GM19463 (cell line): ENCODE results near the gene DNER.
"Not testable (repeated sequence)": the region's sequence is repeated elsewhere in the genome, so short reads cannot be mapped to it uniquely, and the experiment has no call there.

Experiments
- ATAC-seq: cut with Tn5 transposase; IDR thresholded peaks from one replicate; pipeline ENCODE4 v1.9.1; 2021; ENCODE audit warnings: mild to moderate bottlenecking, moderate library complexity; ENCODE audit not compliant: unreplicated experiment

DNER gene

DNA sequence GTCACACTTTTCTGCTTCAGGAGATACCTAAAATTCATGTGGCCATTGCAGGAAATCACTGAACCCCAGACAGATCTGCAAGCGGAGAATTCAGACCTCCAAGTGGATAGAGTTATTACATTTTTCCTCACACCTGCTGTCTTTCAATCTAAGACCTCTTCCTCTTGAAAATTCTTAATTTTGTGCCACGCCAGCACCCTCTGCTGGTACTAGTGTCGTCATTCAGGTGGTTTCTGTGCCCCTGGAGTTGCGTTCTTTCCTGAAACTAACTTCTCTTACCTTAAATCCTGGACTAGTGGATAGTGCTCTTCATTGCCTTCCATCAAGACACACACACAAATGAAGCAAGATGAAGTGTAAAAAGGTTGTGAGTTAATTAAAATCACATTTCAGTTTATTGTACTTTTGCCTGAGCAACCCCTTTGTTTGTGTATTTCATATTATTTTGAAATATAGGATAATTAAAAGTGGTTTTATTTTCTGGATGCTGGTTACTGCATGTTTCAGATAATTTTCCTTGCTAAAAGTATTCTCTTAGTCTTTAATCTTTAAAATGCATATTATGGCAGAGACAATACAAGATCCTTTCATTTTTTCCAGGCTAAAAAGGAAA lies 1.6 kb upstream of the DNER start:
- no peak for ATAC-seq

DNA sequence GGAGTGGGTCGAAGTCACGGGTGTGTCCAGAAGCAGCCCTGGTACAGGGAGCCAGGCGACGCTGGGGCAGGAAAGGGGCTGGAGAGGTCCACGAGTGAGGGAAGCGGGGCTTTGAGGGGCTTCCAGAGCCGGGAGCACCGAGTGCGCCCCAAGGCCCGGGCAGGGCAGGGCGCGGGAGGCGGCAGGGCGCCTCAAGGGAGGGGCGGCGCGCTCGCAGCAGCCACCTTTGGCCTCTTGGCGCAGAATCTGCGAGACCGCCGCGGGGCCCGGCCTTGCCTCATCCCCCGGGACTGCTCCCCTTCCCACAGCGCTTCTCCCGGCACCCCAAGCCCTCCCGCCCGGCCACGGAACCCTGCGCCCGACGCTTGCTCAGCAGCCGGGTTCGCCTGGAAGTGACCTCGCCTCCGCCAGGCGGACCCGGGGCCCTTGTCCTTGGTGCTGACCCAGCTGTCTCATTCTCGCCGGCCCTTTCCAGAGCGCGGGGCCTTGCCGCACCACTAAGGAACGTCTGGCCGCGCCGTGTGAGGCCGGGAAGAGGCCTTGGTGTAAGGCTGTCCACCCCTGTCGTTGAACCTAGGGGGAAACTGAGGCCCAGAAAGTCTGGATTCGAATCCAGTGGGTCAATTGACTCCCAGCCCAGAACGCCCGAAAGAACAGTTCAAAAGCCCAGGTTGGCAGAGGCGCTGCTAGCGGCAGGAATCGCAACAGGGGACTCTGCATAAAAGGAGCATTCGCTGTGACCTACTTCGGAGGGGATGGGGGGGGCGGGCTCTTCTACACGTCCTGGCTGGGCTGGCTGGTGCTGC lies 584 bp upstream of the DNER start:
- peak; percentile 17 for ATAC-seq

GRCh38 chr2:229713371-229714079 lies 830 bp downstream of the DNER start:
- ATAC-seq, result no peak

- no peak for ATAC-seq
Measured at GRCh38 chr2:229712136-229712535, 2.2 kb downstream of the DNER start.

- no peak for ATAC-seq
Measured at GRCh38 chr2:229708335-229708734, 6.0 kb downstream of the DNER start.

DNA sequence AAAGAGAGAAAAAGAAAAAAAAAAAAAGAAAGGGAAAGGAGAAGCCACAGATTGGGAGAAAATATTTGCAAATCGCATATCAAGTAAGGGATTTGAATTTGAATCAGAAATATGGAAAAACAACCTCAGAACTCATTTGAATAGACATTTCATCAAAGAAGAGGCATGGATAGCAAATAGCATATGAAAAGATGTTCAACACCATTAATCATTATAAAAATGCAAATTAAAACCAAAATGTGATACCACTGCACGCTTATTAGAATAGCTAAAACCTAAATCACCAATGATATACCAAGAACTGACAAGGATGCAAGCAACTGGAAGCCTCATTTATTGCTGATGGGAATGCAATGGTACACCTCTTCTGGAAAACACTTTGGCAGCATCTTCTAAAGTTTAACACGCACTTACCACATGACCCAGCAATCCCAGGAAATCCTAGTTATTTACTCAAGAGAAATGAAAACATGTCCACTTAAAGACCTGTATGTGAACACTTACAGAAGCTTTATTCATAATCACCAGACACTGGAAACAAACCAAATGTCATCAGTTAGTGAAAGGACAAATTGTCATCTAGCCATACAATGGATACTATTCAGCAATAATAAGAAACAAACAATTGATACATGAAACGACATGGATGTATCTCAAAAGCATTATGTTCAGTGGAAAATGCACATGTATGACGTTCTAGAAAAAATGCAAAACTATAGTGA lies 10.3 kb downstream of the DNER start:
- no peak for ATAC-seq

DNA sequence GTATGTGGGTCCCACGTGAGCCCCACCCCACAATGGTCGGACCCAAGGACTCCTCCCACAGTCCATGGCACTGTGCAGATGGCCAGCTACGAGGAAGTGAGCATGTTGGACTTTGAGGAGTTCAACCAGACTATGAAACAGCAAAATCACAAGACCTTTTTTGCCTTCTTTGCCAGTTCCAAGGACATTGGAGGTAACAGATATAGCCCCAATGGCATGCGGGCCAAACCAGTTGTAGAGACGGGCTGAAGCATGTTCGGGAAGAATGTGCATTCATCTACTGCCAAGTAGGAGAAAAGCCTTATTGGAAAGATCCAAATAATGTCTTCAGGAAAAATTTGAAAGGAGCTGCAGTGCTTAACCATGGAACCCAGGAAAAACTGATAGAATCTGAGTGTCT lies 12.6 kb downstream of the DNER start:
- no peak for ATAC-seq

DNA sequence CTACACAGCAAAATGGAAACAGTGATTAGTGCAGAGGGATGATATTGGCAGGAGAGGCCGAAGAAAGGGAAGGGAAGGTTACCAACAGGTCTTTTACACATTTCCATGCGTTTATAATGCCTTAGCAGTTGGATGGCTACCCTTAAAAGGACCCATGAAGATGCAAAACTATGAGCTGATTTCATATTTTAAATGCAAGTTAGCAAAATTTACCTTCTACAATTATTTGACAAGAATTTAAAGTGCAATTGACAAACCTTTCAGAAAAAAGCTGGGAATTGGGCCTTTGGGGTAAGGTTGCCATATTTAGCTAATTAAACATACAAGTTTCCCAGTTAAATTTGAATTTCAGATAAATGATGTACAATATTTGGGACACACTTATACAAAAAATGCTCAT lies 13.3 kb downstream of the DNER start:
- ATAC-seq, result no peak

DNA sequence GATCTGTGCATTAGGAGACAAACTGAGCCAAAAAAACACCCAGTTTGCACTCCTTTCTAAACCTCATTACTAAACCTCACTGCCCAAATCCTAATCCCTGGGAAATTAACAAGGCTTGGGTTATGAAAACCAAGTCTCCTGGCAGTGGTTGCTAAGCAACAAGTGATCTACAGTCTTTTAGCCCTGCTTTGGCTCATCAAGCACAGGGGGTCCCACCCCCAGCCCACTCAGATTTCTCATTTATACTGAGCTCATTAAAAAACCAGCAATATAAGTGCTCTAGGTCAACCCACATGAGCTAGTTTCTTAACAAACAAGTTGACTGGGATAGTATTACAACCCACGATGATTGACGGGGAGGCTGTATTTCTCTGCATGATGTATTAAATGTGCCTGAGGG lies 18.4 kb downstream of the DNER start:
- no peak for ATAC-seq

- not testable (repeated sequence) for ATAC-seq
Measured at GRCh38 chr2:229693845-229694244, 20.5 kb downstream of the DNER start.

- ATAC-seq, result no peak
Measured at GRCh38 chr2:229691631-229692030, 22.7 kb downstream of the DNER start.

- no peak for ATAC-seq
Measured at GRCh38 chr2:229689307-229689839, 25.0 kb downstream of the DNER start.

GRCh38 chr2:229688141-229688540 lies 26.2 kb downstream of the DNER start:
- no peak for ATAC-seq

DNA sequence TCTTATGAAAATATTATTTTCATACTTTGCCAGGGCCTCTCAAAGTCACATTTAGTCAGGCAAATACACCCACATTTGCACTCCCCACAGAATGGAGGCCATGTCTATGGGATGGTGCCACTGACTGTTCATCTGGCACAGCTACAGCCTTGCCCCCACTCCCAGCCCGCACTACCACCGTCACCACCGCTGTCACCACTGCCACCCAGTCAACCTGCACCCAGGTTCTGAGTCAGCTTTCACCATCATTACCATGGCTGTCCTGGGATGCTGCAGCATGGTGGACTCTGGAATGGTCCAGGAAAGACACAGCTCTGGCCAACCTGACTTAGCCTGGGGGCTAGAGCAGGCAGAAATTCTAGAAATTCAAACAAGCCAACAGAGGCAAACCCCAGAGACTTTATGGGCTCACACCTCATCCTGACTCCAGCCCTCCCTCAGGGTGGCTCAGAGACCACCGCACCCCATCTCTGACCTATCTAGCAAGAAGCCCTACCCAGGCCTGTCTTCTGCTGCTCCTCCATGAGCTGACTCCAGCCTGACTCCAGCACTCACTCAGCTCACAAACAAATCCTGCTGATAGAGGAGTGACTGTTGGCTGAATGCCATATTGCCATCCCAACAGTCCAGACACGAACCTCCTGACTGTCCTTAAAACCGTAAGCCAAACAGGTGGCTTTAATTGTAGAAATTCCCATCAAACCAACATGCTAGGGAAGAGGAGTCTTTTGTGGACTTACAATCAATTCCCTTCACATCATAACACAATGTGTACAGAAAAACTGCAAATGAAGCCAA lies 28.0 kb downstream of the DNER start:
- no peak for ATAC-seq

DNA sequence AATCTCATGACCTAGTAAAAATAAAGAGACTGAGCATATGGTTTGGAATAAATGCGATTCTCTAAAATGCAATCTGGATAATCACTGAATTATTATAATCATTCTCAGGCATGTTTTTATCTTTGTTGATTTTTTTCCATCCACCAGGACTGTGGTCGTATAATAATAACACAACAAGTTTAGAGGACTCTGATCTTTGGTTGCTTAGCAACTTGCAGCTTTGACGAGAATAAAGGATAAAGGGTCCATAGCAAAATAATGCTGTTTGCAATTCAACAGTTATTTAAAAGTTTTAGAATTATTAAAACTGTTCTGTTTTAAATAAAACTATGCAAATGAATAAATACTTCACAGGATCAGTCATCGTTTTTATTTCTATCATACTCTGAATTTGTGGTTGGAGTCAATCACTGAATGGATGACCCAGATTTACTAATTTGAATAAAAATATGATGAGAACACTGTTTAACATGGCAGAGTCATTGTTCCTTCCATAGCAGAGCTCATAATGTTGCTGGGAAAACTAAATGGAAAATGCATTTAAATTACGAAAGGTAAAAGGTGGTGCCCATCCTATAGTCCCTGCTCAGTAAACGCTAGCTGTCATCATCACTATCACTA lies 29.3 kb downstream of the DNER start:
- ATAC-seq, result no peak

DNA sequence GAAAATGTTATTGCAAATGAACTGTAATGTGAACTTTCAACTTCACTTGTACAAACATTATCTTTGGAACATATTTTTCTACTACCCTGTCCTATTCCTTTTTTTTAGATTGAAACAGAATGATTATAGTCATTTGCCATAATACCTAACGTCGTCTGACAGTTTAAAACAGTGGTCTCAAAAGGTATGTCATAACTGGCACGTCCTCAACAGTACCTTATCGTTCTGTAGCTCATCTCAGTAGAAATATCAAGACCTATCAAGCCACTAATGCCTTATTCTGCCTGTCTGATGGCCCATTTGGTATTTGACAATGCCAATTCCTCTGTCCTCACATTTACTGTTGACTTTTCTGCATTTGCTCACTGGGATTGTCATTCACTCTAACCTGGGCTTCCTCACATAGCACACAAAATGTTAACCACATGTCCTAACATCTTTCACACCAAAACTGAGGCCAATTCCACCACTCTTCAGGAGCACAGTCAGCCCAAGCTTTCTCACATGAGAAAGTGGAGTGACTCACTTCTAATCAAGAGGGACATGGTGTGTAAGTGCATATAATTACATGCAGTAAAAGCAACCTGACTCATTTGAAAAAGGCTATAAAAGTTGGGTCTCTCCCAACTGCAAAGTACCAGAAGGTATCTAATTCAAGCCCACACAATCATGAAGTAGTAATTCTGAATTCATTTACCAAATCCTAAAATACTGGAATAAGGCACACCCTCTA lies 34.8 kb downstream of the DNER start:
- ATAC-seq, result no peak

DNA sequence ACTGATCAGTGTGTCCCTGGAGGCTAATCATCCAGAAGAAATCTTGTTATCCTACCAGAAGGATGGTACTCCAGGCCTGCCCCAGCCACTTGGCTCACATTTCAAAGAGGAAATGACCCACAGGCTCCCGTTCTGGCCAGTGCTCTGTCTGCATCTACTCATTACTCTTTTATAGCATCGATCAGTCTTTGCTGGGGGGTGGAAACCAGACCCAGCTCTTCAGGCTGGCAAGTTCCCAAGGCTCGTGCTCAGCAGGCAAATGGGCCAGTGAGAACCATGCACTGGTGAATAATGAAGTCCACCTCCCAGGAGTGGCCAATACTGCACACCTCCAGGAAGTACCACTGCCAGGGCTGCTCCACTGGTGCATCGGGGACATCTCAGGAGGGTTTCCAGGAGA lies 38.8 kb downstream of the DNER start:
- ATAC-seq, result no peak

GRCh38 chr2:229674830-229675530 lies 39.4 kb downstream of the DNER start:
- no peak for ATAC-seq

GRCh38 chr2:229673676-229674075 lies 40.7 kb downstream of the DNER start:
- no peak for ATAC-seq
